GM19035 (cell line): ENCODE data around the gene SMIM17.

ENCODE experiments used
- ATAC-seq: cut with Tn5 transposase; IDR thresholded peaks from one replicate; pipeline ENCODE4 v1.9.1; 2021; ENCODE audit not compliant: unreplicated experiment

SMIM17 gene

DNA sequence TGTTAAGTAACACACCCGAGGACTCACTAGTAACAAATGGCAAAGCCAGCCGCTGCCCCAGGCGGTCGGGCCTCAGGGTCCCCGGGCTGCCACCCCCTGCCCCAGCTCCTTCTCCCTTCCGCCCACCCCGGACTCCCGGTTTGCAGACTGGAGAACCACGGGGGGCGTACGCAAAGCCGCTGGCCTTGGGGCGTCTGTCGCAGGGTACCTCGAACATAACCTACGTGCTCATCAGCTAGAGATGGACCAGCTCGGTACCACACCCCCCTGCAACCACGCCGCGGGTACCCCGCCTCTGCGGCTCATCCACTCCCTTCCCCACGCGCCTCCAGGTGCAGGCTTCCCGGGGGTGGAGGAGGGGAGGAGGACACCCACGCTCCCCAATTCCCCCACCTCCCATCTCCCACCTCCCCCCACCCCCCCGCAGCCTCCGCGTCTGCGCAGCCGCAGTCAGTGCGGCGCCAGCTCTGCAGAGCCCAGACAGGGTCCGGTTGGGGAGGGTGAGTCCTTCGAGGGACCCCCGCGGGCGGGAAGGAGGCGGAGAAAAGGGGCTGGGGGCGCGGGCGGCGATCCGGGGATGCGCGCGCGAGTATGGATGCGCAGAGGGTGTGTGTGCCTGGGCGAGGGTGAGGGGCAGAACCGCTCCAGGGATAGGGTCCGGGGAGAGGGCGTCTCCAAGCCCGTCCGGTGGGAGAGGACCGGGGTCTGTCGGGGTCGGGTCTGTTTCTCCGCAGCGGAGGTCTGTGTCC lies at the start of gene SMIM17:
SMIM17 (plus strand) TSS at position 449 of the 749 bp plus-strand sequence. CDS start 2,509 bp downstream, outside the sequence.
- no peak for ATAC-seq

DNA sequence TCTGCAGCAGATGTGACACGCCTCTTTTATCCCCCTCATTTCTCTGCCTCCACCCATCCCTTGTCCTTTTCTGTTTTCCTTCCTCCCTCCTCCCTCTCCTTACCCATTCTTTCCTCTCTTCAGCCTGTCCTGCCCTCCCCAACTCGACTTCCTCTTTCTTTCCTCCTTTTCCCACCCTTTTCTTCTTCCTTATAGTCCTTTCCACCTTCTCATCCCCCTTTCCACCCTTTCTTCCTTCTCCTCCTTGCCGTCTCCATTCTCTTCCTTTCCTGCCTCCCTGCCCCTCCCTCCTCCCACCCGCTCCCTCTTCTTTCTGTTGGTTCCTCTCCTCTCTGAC lies 48.5 kb upstream of the SMIM17 start:
- no peak for ATAC-seq

DNA sequence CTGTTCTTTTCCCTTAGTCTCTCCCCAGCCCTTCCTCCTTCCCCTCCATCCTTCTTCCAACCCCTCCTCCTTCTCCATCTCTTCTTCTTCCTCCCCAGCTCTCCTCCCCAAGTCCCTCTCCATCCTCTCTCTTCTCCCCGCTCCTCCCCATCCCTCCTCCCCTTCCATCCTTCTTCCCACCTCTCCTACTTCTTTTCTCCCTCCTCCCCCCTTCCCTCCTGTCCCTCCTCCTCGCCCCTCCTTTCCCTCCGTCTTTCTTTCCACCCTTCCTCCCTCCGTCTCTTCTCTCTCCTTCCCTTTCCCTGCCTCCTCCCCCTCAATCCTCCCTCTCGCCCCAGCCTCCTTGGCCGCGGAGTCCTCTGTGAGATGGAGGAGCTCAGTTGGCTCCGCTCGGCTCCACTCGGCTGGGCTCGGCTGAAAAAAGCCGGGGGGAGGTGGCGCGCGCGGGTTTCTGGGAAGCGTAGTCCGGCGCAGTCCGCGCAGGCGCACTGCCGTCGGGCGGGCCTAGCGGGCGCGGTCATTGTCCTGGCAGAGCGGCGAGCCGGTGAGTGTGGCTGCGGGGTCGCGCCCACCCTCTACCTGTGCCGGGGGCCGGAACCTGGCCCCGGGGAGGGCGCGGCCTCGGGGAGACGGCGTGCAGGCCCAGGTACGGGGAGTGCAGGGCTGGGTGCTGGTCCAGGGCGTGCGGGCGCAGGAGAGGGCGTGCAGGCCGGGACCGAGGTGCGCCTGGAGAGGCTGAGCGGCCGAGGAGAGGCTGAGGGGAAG lies 48.0 kb upstream of the SMIM17 start, which contains the start of gene ZNF71:
ZNF71 (plus strand) TSS at position 520 of the 765 bp plus-strand sequence. CDS start 6,257 bp downstream, outside the sequence.
- peak; percentile 92 for ATAC-seq

DNA sequence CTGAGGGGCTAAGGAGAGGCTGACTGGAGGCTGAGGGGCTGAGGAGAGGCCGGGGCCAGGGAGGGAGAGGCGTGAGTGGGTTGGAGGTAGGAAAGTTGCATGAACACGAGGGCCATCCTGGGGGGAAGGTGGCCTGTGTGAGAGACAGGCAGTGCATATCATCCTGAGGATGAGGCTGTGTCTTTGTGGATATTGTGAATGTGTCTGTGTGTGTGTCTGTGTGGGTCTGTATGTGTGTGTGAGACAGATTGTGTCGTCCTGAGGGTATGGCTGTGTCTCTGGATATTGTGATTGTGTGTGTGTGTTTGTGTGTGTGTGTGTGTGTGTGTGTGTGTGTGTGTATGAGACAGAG lies 47.4 kb upstream of the SMIM17 start:
- ATAC-seq, result no peak

DNA sequence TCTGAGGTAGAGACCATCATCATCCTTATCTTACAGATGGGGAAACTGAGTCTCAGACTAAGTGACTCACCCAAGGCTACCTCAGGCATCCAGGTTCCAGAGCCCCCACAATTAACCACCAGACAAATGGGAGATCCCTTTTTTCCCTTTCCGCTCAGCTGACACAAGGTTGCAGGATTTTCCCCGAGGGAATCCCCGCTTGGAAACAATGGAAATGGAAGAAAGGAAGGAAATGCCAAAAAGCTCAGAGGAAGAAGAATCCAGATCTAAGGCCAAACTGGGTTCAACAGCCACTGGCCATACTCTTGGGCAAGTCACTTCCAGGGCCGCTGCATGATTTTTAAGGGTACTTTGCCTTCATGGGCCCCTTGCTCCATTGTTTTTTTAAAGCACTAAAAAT lies 46.3 kb upstream of the SMIM17 start:
- no peak for ATAC-seq

DNA sequence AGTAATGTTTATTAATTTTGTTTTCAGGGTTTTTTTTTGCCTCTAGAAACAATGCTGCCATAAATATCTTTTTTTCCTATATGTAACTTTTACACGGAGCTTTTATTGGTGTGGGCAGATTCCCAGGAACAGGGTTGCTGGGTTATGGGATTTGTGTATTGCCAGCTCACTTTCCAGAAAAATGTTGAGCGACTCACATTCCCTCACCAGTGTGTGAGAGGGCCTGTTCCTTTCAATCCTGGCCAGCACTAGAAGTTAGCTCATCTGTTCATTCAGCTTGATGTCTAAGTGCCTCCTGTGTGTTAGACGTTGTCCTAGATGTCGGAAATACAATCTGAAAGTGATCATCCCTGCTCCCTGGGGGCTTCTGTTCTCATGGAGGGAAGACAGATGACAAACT lies 45.3 kb upstream of the SMIM17 start:
- ATAC-seq, result no peak

DNA sequence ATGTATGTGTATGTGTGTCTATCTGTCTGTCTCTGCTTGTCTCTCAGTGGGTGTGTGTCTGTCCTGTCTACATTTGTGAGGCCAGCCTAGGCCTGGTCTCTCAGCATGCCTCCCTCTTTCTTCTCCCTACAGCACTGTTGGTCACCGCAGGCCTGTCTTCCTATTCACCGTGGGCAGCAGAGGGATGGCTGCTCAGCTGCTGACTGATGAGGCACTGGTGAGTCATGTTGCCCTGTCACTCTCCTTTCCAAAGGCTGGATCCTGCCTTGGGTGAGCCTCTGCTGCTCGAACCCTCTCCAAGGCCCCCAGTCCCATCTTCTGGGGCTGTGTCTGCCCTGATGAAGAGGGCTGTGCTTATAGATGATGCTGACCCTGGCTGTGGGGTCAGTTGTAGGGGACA lies 41.6 kb upstream of the SMIM17 start:
- no peak for ATAC-seq

DNA sequence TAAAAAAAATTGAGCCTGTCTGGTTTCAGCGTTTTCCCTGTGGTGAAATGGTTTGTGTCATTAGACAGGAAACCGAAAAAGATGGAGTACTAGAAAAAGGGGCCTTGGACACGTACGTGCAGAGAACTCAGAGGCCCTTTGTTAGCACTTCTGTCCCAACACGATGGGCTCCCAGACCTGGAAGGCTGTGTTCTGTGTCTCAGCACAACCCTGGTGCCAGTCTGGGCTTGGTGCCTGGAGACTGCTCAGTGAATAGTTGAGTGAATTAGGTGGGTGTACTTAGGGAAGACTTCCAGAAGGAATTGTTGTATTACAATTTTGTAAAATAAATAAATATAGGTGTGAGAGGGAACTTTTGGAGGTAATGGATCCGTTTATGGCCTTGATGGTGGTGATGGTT lies 39.1 kb upstream of the SMIM17 start:
- no peak for ATAC-seq

DNA sequence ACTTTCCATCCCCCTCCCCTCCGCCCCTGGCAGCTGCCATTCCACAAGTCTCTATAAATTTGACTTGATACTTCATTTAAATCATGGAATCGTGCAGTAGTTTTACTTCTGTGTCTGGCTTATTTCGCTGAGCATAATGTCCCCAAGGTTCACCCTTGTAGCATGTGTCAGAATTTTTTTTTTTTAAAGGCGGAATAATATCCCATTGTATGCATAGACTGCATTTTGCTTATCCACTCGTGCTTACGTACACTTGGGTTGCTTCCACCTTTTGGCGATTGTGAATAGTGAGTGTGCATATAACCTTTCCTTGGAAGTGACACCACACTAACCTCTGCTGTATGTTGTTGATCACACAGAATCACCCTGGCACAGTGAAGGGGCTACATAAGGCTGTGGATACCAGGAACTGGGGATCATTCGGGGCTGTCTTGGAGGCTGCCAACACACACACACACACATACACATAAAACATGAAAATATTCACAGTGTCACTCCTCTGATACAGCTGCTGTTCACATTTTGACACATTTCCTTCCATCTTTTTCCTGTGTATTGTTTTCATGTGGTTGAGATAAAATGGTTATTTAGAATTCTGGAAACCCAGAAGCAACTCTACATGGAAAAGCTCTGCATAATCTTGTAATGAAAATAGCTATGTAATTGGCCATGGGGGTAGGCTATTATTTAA lies 34.5 kb upstream of the SMIM17 start:
- no peak for ATAC-seq

DNA sequence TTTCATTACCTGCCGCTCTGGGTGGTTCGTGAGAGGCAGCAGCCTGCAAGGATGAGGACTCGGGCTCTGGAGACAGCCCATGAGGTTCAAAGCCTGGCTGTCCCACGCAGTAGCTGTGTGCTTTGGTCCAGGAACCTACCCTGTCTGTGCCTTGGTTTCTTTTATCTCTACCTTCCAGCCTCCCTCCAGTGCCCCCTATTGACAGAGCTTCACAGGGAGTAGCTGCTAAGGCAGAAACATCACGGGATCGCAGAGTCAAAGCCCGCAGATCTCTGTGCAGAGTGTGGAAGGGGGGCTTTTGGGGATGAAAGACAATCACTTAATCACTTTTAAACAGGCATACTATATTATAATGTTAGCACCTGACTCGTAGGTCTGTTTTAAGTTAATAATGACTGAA lies 31.7 kb upstream of the SMIM17 start:
- no peak for ATAC-seq

DNA sequence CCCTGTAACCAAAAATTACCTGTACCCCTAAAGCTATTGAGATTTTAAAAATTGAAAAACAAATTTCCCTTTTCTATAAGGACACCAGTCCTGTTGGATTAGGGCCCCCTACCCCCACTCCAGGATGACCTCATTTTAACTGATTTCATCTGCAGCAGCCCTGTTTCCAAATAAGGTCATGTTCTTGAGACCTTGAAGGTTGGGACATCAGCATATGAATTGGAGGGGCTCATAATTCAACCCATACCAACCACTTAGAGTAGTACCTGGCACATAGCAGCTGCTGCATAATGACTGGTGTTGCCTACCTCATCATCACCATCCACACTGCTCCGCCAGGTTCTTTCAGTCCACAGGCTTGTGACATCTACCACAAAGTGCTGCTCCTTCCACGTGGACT lies 30.2 kb upstream of the SMIM17 start:
- no peak for ATAC-seq

DNA sequence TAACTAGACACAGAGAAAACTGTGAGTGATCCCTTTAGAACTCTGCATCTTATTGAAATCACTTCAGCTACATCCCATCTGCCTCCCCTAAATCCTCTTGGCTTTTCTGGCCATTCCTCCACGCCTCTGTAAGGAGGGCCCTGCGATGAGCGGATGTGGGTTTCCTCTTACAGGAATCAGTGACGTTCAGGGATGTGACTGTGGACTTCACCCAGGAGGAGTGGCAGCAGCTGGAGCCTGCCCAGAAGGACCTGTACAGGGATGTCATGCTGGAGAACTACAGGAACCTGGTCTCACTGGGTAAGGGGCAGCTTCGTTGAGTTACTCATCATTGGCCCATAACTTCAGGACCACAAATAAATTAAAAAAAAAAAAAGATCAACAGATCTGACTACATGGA lies 29.3 kb upstream of the SMIM17 start:
- ATAC-seq, result no peak

DNA sequence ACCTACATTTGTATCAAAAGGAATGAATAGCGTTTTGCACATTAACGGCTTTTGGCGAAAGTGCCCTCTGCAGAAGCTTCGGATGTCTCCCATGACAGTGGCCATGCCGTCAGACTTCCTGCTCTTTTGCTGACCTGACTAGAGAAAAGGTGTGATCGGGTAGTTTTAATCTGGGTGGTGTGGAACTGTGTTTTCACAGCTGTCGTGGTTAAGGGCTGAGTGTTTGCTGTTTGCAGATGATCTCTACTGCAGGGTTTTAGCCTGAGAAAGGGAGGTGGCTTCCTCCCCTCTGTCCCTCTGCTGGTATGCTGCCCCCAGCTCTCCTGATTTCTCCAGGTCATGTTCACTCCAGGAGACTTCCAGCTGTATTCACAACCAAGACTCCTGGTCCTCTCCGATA lies 25.4 kb upstream of the SMIM17 start:
- no peak for ATAC-seq

DNA sequence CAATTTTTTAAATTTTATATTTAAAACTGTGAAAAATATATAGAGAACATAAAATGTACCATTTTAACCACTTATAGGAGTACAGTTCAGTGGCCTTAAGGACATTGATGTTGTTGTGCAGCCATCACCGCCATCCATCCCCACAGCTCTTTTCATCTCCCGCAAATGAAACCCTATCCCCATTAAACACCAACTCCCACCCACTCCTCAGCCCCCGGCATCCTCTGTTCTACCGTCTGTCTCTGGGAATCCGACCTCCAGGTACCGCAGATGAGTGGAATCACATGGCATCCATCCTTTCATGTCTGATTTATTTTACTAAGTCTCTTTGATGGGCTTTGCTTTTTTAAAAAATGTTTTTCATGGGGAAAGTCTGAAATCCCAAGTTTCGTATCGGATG lies 23.8 kb upstream of the SMIM17 start:
- no peak for ATAC-seq

DNA sequence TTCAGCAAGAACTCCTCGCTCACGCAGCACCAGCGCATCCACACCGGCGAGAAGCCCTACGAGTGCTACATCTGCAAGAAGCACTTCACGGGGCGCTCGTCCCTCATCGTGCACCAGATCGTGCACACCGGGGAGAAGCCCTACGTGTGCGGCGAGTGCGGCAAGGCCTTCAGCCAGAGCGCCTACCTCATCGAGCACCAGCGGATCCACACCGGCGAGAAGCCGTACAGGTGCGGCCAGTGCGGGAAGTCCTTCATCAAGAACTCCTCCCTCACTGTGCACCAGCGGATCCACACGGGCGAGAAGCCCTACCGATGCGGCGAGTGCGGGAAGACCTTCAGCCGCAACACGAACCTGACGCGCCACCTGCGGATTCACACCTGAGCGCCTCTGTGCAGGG lies 20.6 kb upstream of the SMIM17 start:
- no peak for ATAC-seq

DNA sequence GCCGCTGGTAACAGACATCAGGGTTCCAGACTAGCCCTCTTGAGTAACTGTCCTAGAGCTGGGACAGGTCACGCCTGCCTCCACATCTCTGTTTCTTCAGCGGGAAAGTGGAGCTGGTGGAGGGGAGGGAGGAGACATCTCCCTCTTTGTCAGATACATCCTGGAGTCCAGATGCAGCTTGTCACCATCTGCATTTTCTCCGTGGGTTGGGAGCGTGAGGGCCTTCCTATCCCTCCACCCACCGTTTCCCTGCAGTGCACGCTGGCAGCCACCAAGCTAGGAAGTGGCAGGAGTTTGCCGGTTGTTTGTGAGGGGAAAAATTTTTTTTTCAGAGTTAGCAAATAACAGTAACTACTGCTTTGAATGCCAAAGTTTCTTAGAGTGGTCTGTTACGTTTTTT lies 20.0 kb upstream of the SMIM17 start:
- ATAC-seq, result no peak

DNA sequence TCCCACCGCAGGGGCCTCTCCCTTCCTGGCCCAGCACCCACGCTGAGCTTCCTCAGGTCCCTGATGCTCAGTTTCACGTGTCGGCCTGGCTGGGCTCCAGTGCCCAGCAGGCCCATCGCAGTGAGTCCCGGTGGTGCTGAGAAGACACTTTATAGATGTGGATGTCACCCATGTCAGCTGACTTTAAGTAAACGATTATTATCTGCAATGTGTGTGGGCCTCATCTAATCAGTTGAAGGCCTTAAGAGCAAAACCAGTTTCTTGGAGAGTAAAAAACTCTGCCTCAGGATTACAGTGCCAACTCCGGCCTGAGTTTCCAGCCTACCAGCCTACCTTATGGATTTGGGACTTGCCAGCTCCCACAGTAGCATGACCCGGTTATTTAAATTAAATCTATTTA lies 17.3 kb upstream of the SMIM17 start:
- no peak for ATAC-seq

DNA sequence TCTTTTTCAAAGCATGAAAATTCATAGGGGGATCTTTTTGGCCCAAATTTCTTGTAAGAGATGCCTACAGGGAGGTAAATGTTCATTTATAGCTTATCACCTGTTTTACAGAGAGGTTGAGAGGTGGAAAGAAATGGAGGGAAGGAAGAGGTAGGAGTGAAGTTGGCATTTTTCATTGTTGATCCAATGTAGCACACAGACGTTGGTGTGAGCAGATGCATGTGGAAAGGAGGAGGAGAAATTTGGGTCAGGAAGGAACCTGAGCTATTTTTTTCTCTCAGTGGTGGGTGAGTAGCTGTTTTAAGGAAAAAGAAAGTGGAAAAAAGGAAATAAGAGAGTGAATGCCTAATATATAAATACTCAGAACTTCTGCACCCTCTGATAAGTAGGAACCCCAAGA lies 9.9 kb upstream of the SMIM17 start:
- no peak for ATAC-seq

DNA sequence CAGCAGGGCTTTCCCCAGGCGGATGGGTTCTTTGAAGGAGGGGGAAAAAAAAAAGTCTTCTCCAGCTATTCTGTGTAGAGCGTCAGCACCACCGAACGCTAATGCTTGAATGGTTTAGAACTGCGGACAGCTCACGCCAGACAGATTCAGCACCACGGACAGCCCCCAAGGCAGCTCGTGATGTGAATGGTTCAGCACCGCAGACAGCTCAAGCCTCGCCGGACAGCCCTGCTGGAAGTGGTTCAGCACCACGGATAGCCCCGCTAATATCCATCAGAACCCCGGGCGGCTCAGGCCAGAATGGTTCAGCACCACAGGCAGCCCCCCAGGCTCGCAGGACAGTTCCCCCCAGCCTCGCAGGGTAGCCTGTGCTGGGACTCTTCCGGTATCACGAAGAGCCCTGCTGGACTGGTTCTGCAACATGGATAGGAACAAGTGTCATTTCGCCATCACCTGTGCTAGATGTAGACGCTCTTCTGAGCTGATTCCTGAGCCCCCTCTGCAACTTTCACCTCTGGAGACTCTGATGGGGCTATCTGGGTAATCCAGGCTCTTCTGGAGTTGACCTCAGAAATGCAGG lies 4.9 kb upstream of the SMIM17 start:
- no peak for ATAC-seq

DNA sequence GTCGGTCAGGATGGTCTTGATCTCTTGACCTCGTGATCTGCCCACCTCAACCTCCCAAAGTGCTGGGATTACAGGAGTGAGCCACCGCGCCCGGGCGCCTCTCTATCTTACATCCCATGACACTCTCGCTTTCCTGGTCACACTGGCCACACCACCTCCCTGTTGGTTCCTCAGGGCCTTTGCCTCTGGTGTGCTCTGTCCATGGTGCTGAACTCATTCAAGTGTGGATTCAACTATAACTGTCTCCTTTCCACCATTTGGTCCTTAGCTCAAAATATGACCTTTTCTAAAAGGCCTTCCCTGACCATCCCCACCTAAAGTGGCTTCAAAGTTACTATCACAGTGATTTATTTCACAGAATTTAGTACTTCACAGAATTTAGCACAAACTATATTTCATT lies 3.7 kb upstream of the SMIM17 start:
- ATAC-seq, result no peak

DNA sequence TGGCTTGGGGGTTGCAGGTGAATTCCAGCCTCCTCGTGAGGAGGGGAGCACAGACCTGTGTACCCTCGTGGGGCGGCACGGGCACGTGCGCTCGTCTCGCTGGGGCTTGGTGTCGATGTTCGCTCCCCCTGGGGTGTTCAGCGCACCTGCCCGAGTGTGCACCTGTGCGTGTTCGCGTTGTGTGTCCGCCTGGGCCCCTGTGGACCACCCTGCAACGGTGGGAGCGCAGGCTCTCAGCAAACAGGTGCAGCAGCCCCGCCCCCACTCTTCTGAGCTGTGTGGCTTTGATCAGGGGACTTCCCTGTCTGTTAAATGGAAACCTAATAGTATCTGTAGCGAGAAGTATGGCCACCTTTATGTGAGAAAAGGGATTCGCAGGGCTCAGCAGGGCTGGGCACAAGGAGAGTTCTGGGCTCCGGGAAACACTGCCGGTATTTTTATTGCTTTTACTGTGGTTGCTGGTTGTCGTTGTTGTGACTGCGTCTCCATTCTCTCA lies 549 bp downstream of the SMIM17 start:
- no peak for ATAC-seq

DNA sequence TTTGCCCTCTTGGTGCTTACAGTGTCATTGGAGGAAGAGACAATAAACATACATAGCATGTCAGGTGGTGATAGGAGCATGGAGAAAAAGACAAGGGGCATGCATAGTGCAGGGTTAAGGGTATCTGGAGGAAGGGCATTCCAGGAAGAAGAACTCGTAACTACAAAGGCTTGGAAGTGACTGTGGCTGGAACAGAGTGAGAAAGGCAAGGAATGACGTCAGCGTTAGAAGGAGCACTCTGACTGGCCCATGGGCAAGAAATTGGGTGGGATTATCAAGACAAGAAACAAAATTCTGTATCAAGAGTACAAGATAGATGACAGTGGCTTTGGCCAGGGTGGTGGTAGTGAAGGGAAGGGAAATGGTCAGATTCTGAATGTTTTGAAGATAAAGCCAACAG lies 11.2 kb downstream of the SMIM17 start:
- no peak for ATAC-seq
